Activated CD8-positive, alpha-beta memory T cell treated with anti-CD3 and anti-CD28 coated beads, Interleukin-2, amount 50 U/mL, for 48 hours (primary cell): ENCODE results near the gene RPUSD2.

Experiments
- DNase-seq: peaks from one replicate; pipeline ENCODE4 v3.0.0-alpha.2; 2020

The RPUSD2 gene

GRCh38 chr15:40569129-40569953 is at the start of gene RPUSD2:
Gene RPUSD2 (plus strand): TSS chr15:40569299. CDS start chr15:40569338, 39 bp downstream.
- peak; percentile 97 for DNase-seq

GRCh38 chr15:40523611-40524010 is 45.5 kb upstream of the RPUSD2 start:
- no peak for DNase-seq

- no peak for DNase-seq
Observed at GRCh38 chr15:40525855-40526254, 43.2 kb upstream of the RPUSD2 start.

GRCh38 chr15:40528801-40529200 is 40.3 kb upstream of the RPUSD2 start:
- no peak for DNase-seq

- DNase-seq = no peak
Observed at GRCh38 chr15:40533763-40534364, 35.2 kb upstream of the RPUSD2 start.

- DNase-seq = no peak
Observed at GRCh38 chr15:40534371-40534770, 34.7 kb upstream of the RPUSD2 start.

GRCh38 chr15:40536501-40536900 is 32.6 kb upstream of the RPUSD2 start:
- no peak for DNase-seq

GRCh38 chr15:40538976-40539375 is 30.1 kb upstream of the RPUSD2 start:
- DNase-seq = no peak

- no peak for DNase-seq
Observed at GRCh38 chr15:40543082-40543481, 26.0 kb upstream of the RPUSD2 start.

GRCh38 chr15:40543631-40544294 is 25.3 kb upstream of the RPUSD2 start:
- DNase-seq = no peak

GRCh38 chr15:40545457-40545856 is 23.6 kb upstream of the RPUSD2 start:
- no peak for DNase-seq

GRCh38 chr15:40548610-40549009 is 20.5 kb upstream of the RPUSD2 start:
- DNase-seq = no peak

- DNase-seq = no peak
Observed at GRCh38 chr15:40549894-40550293, 19.2 kb upstream of the RPUSD2 start.

GRCh38 chr15:40550341-40551037 is 18.6 kb upstream of the RPUSD2 start:
- DNase-seq = no peak

- DNase-seq = no peak
Observed at GRCh38 chr15:40554161-40554525, 15.0 kb upstream of the RPUSD2 start.

GRCh38 chr15:40555876-40556275 is 13.2 kb upstream of the RPUSD2 start:
- no peak for DNase-seq

- DNase-seq = no peak
Observed at GRCh38 chr15:40558952-40559742, 10.0 kb upstream of the RPUSD2 start.

- DNase-seq = no peak
Observed at GRCh38 chr15:40562691-40563090, 6.4 kb upstream of the RPUSD2 start.

GRCh38 chr15:40563426-40563825 is 5.7 kb upstream of the RPUSD2 start:
- no peak for DNase-seq

- DNase-seq = peak; percentile 94
Observed at GRCh38 chr15:40564591-40565332, 4.3 kb upstream of the RPUSD2 start, which contains the start of gene CCDC32. Gene CCDC32 (minus strand): TSS chr15:40565042. CDS start chr15:40563015, 2,027 bp downstream.
